Smooth muscle cell (in vitro differentiated cells): ENCODE results near the gene FBXO17. TPM values are rescaled to one million over a fixed set of nuclear protein-coding genes. Genes with fewer than 3 reads are reported as not detected.
A peak's percentile ranks its signal among the peaks of the same experiment; 100 is the strongest.

ENCODE experiments used
- DNase-seq: peaks from one replicate; lab custom pipeline; 2025; ENCODE audit not compliant: unreplicated experiment; lab: John Stamatoyannopoulos, UW
- H2AFZ ChIP-seq: fragments of 200-600 bp; sonication (generic); 2 replicates; pipeline ENCODE4 v1.6.0; 2016; ENCODE audit warnings: antibody characterized with exemption, low read depth, mild to moderate bottlenecking
- H3F3A ChIP-seq: fragments of 200-600 bp; sonication (generic); 2 replicates; pipeline ENCODE4 v1.6.0; 2017; ENCODE audit warnings: antibody characterized with exemption, low read depth
- H3K27ac ChIP-seq: fragments of 200-600 bp; sonication (generic); 2 replicates; pipeline ENCODE4 v1.5.1; 2016; ENCODE audit warnings: low read depth, mild to moderate bottlenecking
- H3K27me3 ChIP-seq: fragments of 200-600 bp; sonication (generic); 2 replicates; pipeline ENCODE4 v1.6.1; 2016; ENCODE audit warnings: low read depth, mild to moderate bottlenecking
- H3K36me3 ChIP-seq: fragments of 200-600 bp; sonication (generic); 2 replicates; pipeline ENCODE4 v1.5.1; 2016; ENCODE audit warnings: low read depth
- H3K4me1 ChIP-seq: fragments of 200-600 bp; sonication (generic); 2 replicates; pipeline ENCODE4 v1.5.1; 2016; ENCODE audit warnings: low read depth
- H3K4me2 ChIP-seq: fragments of 200-600 bp; sonication (generic); 2 replicates; pipeline ENCODE4 v1.6.0; 2016; ENCODE audit warnings: mild to moderate bottlenecking
- H3K4me3 ChIP-seq: fragments of 200-600 bp; sonication (generic); 2 replicates; pipeline ENCODE4 v1.5.1; 2016; ENCODE audit warnings: mild to moderate bottlenecking
- H3K79me2 ChIP-seq: fragments of 200-600 bp; sonication (generic); 2 replicates; pipeline ENCODE4 v1.6.0; 2016; ENCODE audit warnings: low read depth, mild to moderate bottlenecking
- H3K9ac ChIP-seq: fragments of 200-600 bp; sonication (generic); 2 replicates; pipeline ENCODE4 v1.6.0; 2016; ENCODE audit warnings: low read depth
- H3K9me3 ChIP-seq: fragments of 200-600 bp; sonication (generic); replicated peaks from 2 replicates; pipeline ENCODE4 v1.5.1; 2016; ENCODE audit warnings: low read depth
- H4K20me1 ChIP-seq: fragments of 200-600 bp; sonication (generic); 2 replicates; pipeline ENCODE4 v1.6.0; 2016; ENCODE audit warnings: low read depth
- WGBS: methylation state at CpG from one replicate; pipeline ENCODE4 v1.1.7; 2016; ENCODE audit warnings: low lambda C conversion rate; 5-methylcytosine and 5-hydroxymethylcytosine counted together
- polyA plus RNA-seq: library from polyadenylated mRNA; unstranded; fragments of >200 nt; fragmentation: Nextera tagmentation; extraction: Ambion mirVana; gene quantifications from 2 replicates; pipeline ENCODE4 v1.2.1, GENCODE V29; 2016
- total RNA-seq: library from RNA; depleted of rRNA; stranded (reverse); fragments of >200 nt; gene quantifications from 2 replicates; pipeline ENCODE4 v1.2.3, GENCODE V29; 2014
- TF ChIP-seq, protein P1 (sequence below): fragments of 200-600 bp; sonication (generic); IDR thresholded peaks from 2 replicates; pipeline ENCODE4 v1.5.1; 2017; ENCODE audit warnings: borderline replicate concordance, mild to moderate bottlenecking, antibody characterized with exemption; ENCODE audit not compliant: insufficient read depth, poor library complexity, severe bottlenecking

Gene FBXO17
- total and polyA plus RNA-seq, 2 experiments from 2014 or later: 8.2 to 17.9 TPM

DNA sequence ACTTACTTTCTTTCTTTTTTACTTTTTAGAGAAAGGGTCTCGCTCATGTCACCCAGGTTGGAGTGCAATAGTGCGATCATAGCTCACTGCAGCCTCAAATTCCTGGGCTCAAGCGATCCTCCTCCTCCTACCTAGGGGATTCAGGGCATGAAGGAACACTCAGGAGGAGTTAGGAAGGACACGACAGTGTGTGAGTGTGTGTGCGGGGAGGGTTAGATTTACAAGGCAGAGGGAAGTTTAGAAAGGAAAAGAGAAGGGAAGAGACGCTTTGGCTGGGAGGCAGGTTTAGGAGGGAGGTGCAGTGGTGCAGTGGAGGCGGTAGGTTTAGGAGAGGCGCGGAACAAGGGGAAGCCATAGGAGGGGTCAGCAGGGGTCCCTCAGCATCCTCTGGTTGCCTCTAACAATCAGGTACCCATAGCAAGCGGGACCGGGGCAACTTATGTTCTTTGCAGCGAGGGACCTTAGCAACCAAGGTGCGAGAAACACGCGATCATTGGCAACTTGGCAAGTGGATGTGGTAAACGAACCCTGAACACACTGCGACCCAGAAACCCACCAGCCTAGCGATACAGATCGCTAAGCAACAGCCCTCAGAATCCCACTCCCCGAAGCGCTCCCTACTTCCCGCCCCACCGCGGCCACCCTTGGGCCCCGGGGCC lies 76.6 kb downstream of the FBXO17 start:
- Histone ChIP-seq H3K4me2 (peak overlapping the region; percentile 95), H3K4me3 (peak overlapping the region; percentile 70), H3F3A (no peaks in the 10 kb centered on the region), H3K27ac (peak overlapping the region; percentile 95), H4K20me1 (no peaks in the 10 kb centered on the region), H3K9me3 (no peaks in the 10 kb centered on the region), H3K27me3 (no peaks in the 10 kb centered on the region), H2AFZ (peak overlapping the region; percentile 81), H3K4me1 (peaks cover 16% of the 10 kb centered on the region), H3K36me3 (no peaks in the 10 kb centered on the region), H3K79me2 (peaks cover 28% of the 10 kb centered on the region), H3K9ac (peak overlapping the region; percentile 95)
- DNase-seq: no peak
- 20% methylated on average over 25 of the region's 25 CpGs for WGBS
- TF ChIP-seq, protein P1, sequence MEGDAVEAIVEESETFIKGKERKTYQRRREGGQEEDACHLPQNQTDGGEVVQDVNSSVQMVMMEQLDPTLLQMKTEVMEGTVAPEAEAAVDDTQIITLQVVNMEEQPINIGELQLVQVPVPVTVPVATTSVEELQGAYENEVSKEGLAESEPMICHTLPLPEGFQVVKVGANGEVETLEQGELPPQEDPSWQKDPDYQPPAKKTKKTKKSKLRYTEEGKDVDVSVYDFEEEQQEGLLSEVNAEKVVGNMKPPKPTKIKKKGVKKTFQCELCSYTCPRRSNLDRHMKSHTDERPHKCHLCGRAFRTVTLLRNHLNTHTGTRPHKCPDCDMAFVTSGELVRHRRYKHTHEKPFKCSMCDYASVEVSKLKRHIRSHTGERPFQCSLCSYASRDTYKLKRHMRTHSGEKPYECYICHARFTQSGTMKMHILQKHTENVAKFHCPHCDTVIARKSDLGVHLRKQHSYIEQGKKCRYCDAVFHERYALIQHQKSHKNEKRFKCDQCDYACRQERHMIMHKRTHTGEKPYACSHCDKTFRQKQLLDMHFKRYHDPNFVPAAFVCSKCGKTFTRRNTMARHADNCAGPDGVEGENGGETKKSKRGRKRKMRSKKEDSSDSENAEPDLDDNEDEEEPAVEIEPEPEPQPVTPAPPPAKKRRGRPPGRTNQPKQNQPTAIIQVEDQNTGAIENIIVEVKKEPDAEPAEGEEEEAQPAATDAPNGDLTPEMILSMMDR: no peak

DNA sequence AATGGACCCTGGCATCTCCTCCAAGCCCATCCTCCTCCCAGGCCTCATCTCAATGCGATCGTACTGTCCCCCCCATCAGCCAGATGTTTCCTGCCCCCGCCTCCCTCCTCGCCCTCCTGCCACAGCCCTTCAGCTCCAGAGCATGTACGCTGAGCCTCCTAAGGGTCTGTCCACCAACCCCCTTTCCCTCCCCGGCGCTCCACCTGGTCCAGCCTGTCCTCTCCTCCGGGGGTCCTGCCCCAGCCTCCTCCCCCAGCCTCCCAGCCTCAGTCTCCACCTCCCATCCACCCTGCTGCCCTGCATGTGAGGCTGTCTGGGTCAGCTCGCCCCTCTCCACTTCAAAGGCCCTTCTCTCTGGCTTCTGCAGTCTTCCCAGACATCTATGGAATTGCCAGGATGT lies 80.6 kb downstream of the FBXO17 start:
- Histone ChIP-seq H4K20me1 (no peaks in the 10 kb centered on the region), H3K9me3 (no peaks in the 10 kb centered on the region), H3K27ac (no peak overlapping the region), H2AFZ (no peak overlapping the region), H3F3A (no peaks in the 10 kb centered on the region), H3K9ac (no peak overlapping the region), H3K27me3 (no peaks in the 10 kb centered on the region), H3K36me3 (no peaks in the 10 kb centered on the region), H3K4me3 (no peak overlapping the region), H3K79me2 (peaks cover 11% of the 10 kb centered on the region), H3K4me1 (peaks cover 6% of the 10 kb centered on the region), H3K4me2 (no peak overlapping the region)
- no peak for DNase-seq
- 85% methylated on average over 5 of the region's 9 CpGs for WGBS
- TF ChIP-seq, protein P1: no peak

DNA sequence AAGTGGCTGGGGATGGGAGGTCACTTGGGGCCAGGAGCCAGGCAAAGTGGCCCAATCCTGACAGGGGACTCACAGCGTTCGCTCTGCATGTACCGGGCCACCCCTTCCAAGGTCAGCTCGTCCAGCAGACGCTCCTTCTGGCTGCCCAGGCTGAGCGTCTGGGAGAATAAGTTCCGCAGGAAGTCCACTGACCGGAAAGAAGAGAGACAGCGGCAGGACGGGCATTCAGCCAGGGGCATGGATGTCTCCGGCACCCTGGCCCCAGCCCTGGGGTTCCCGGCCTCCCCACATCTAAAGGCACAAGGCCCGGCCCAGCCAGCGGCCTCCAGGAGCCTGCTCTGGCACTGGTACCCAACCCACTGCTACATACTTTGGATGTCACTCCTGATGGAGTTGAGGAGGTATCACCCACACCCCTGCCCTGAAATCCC lies 82.2 kb downstream of the FBXO17 start:
- H3K4me3 ChIP-seq: no peak overlapping the region
- H3K79me2 ChIP-seq: peaks cover 11% of the 10 kb centered on the region
- no peak overlapping the region for H2AFZ ChIP-seq
- H3K27ac ChIP-seq: no peak overlapping the region
- H3K4me2 ChIP-seq: no peak overlapping the region
- DNase-seq: no peak
- H3K36me3 ChIP-seq: no peaks in the 10 kb centered on the region
- no peak overlapping the region for H3K9ac ChIP-seq
- no peaks in the 10 kb centered on the region for H3K9me3 ChIP-seq
- no peaks in the 10 kb centered on the region for H4K20me1 ChIP-seq
- peaks cover under 1% of the 10 kb centered on the region for H3K4me1 ChIP-seq
- 96% methylated on average over 14 of the region's 14 CpGs for WGBS
- no peaks in the 10 kb centered on the region for H3K27me3 ChIP-seq
- TF ChIP-seq, protein P1: no peak
- H3F3A ChIP-seq: no peaks in the 10 kb centered on the region

DNA sequence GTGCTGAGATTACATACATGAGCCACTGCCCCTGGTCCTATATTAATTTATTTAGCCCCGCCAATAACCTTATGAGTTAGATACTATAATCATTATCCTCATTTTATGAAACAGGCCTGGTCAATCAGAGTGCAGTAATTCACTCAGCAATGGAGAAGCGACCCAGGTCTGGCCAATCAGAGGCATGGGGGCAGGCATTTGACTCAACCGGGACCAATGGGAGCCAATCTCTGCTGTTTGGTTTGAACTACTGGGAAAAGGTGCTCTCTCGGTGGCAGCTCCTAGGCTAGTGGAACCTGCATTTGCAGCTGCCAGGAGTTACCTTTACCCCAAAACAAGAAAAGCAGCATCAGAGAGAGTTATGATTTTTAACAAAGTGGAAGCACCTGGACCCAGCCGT lies 82.7 kb downstream of the FBXO17 start:
- Histone ChIP-seq H3F3A (no peaks in the 10 kb centered on the region), H3K4me1 (no peaks in the 10 kb centered on the region), H3K9me3 (no peaks in the 10 kb centered on the region), H3K4me3 (no peak overlapping the region), H3K9ac (no peak overlapping the region), H3K4me2 (no peak overlapping the region), H4K20me1 (no peaks in the 10 kb centered on the region), H3K27ac (no peak overlapping the region), H2AFZ (no peak overlapping the region), H3K27me3 (no peaks in the 10 kb centered on the region), H3K36me3 (no peaks in the 10 kb centered on the region), H3K79me2 (peaks cover 11% of the 10 kb centered on the region)
- no peak for DNase-seq
- 97% methylated on average over 5 of the region's 5 CpGs for WGBS
- TF ChIP-seq, protein P1: no peak
